K562 (cell line): ENCODE data around the gene SLC6A9. TPM values are rescaled to one million over a fixed set of nuclear protein-coding genes. Genes with fewer than 3 reads are reported as not detected.

Source experiments
- KHSRP ChIP-seq: fragments of 450-650 bp; IDR thresholded peaks from 2 replicates; pipeline ENCODE4 v1.6.1; 2017
- MGA ChIP-seq: fragments of 450-650 bp; IDR thresholded peaks from 2 replicates; pipeline ENCODE4 v1.6.1; 2016; ENCODE audit warnings: mild to moderate bottlenecking, moderate library complexity
- NCOA2 ChIP-seq, 2 experiments: fragments of 450-650 bp; IDR thresholded peaks; 2 replicates each; pipeline ENCODE4 v1.6.1; 2018; ENCODE audit warnings: mild to moderate bottlenecking in 2 of 2, moderate library complexity in 1 of 2; ENCODE audit not compliant: partially characterized antibody in 2 of 2
- NFRKB ChIP-seq: fragments of 450-650 bp; IDR thresholded peaks from 2 replicates; pipeline ENCODE4 v1.6.1; 2016; ENCODE audit warnings: low read depth
- NR2C1 ChIP-seq, 2 experiments: fragments of 450-650 bp; IDR thresholded peaks; 2 replicates each; pipeline ENCODE4 v1.6.1; 2017; ENCODE audit warnings: mild to moderate bottlenecking in 2 of 2, antibody characterized with exemption in 1 of 2, inconsistent platforms in 1 of 2, missing compliant biosample characterization in 1 of 2, missing genetic modification characterization in 1 of 2
- TEAD4 ChIP-seq, 2 experiments: sonication (generic) in 1 of 2; formaldehyde crosslinking in 1 of 2; IDR thresholded peaks; 2 replicates each; pipeline versions ENCODE4 v1.6.1 to v1.8.0; 2012 to 2022; ENCODE audit warnings: borderline replicate concordance in 1 of 2, inconsistent platforms in 1 of 2, low read length in 1 of 2, mild to moderate bottlenecking in 1 of 2, missing genetic modification reagents in 1 of 2
- ZBTB2 ChIP-seq: fragments of 450-650 bp; IDR thresholded peaks from 2 replicates; pipeline ENCODE4 v1.6.1; 2016; ENCODE audit warnings: antibody characterized with exemption
- polyA plus RNA-seq, 8 experiments: library from polyadenylated mRNA; depleted of rRNA in 4 of 8; stranded (reverse) in 5 of 8; unstranded in 3 of 8; fragments of >200 nt; fragmentation: Nextera tagmentation in 2 of 8; fragmentation: Illumina TruSeq in 1 of 8; extraction: Ambion mirVana in 2 of 8; extraction: Trizol in 1 of 8; gene quantifications; 2 replicates each; pipeline versions ENCODE4 v1.2.1 to v1.2.3, GENCODE V29; 2011 to 2014; ENCODE audit warnings: inconsistent platforms in 1 of 8, missing spikeins in 1 of 8
- total RNA-seq, 7 experiments: library from RNA; depleted of rRNA in 6 of 7; stranded (reverse); fragments of >200 nt in 6 of 7; fragmentation: Illumina TruSeq in 2 of 7; extraction: Trizol in 2 of 7; gene quantifications; 2 replicates each; pipeline versions ENCODE4 v1.2.1 to v1.2.3, GENCODE V29; 2011 to 2021; ENCODE audit warnings: low replicate concordance in 1 of 7
- TF ChIP-seq, protein P1 (sequence below): IDR thresholded peaks from 2 replicates; pipeline ENCODE4 v1.6.1; 2012; ENCODE audit warnings: low read depth, low read length, improper control_type of control experiment, borderline replicate concordance
- TF ChIP-seq, protein P2 (sequence below): fragments of 200-800 bp; sonication (Bioruptor generic); IDR thresholded peaks from 2 replicates; pipeline ENCODE4 v1.6.1; 2017; ENCODE audit warnings: missing genetic modification characterization, missing compliant biosample characterization

The SLC6A9 gene
- total and polyA plus RNA-seq, 9 of the 15 experiments (the other 6 are each of a cell fraction or from before 2014, with no cell fraction given) = 0.17 to 18.7 (median 2.9) TPM

GRCh38 chr1:43969746-43970466 is 61.4 kb downstream of the SLC6A9 start, which contains the start of gene DPH2 (continued):
- TF ChIP-seq NFRKB (no peak), TEAD4 (IDR thresholded peaks at IDR 0.05; ENCODE audit: low read length) (no peak), TEAD4 (CRISPR knock-in tag; IDR thresholded peaks at IDR 0.05; ENCODE audit: borderline replicate concordance) (0 out of 2 replicates have a peak, but pooled peaks have one; percentile 55), ZBTB2 (no peak), MGA (no peak), KHSRP (no peak), NR2C1 (IDR thresholded peaks at IDR 0.05) (peak; percentile 99), NR2C1 (tag; IDR thresholded peaks at IDR 0.05) (peak; percentile 99), NCOA2 (IDR thresholded peaks at IDR 0.05; ENCODE audit: partially characterized antibody in 2 of 2) (no peak)
- TF ChIP-seq, protein P1, sequence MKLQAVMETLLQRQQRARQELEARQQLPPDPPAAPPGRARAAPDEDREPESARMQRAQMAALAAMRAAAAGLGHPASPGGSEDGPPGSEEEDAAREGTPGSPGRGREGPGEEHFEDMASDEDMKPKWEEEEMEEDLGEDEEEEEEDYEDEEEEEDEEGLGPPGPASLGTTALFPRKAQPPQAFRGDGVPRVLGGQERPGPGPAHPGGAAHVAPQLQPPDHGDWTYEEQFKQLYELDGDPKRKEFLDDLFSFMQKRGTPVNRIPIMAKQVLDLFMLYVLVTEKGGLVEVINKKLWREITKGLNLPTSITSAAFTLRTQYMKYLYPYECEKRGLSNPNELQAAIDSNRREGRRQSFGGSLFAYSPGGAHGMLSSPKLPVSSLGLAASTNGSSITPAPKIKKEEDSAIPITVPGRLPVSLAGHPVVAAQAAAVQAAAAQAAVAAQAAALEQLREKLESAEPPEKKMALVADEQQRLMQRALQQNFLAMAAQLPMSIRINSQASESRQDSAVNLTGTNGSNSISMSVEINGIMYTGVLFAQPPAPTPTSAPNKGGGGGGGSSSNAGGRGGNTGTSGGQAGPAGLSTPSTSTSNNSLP = no peak
- TF ChIP-seq, protein P2, sequence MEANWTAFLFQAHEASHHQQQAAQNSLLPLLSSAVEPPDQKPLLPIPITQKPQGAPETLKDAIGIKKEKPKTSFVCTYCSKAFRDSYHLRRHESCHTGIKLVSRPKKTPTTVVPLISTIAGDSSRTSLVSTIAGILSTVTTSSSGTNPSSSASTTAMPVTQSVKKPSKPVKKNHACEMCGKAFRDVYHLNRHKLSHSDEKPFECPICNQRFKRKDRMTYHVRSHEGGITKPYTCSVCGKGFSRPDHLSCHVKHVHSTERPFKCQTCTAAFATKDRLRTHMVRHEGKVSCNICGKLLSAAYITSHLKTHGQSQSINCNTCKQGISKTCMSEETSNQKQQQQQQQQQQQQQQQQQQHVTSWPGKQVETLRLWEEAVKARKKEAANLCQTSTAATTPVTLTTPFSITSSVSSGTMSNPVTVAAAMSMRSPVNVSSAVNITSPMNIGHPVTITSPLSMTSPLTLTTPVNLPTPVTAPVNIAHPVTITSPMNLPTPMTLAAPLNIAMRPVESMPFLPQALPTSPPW = peak; percentile 54; the same call in 1 of the 2 replicates
